LHCN-M2 (cell line): Measurements from ENCODE around the gene IFNA1. TPM values are rescaled to one million over a fixed set of nuclear protein-coding genes. Genes with fewer than 3 reads are reported as not detected.
"Not testable (repeated sequence)": the region's sequence is repeated elsewhere in the genome, so short reads cannot be mapped to it uniquely, and the experiment has no call there.

ENCODE experiments used
- DNase-seq: peaks from one replicate; pipeline ENCODE4 v3.0.0-alpha.2; 2012; ENCODE audit warnings: low read depth
- polyA plus RNA-seq: library from polyadenylated mRNA; unstranded; fragments of >200 nt; gene quantifications from one replicate; pipeline ENCODE4 v1.2.1, GENCODE V29; 2012; ENCODE audit warnings: missing spikeins
- total RNA-seq: library from RNA; depleted of rRNA; stranded (reverse); fragments of >200 nt; gene quantifications from 2 replicates; pipeline ENCODE4 v1.2.3, GENCODE V29; 2014; rRNA removed

Gene IFNA1
- not detected in 2 replicates for total RNA-seq
- not detected for polyA plus RNA-seq

DNA sequence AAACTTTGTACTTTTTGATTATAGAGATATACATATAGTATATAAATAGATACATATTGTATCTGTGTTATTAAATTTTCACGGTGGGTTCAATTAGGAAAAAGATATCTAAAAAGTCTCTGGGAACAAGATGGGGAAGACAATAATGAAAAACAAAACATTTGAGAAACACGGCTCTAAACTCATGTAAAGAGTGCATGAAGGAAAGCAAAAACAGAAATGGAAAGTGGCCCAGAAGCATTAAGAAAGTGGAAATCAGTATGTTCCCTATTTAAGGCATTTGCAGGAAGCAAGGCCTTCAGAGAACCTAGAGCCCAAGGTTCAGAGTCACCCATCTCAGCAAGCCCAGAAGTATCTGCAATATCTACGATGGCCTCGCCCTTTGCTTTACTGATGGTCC is at the start of gene IFNA1:
Gene IFNA1 (plus strand): TSS at position 301 of the 400 bp plus-strand sequence. CDS start 69 bp downstream, at position 370.
- DNase-seq, result no peak

DNA sequence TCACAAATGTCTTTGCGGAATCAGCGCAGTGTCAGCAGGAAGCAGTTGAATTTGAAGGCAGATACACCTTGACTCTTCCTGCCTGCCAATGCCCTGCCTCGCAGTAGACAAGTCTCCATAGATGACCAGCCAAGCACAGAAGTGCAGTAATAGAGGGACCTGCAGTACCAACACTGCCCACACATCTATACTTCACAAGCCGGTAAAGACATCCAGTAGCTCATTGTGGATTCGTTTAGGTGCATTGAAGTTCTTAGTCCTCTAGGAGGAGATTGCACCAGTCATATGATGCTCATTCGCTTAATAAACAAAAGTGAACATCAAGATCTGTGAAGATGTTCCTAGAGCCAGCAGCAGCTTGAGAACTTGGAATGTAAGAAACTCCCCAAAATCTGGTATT is 48.0 kb upstream of the IFNA1 start:
- peak; percentile 40 for DNase-seq

DNA sequence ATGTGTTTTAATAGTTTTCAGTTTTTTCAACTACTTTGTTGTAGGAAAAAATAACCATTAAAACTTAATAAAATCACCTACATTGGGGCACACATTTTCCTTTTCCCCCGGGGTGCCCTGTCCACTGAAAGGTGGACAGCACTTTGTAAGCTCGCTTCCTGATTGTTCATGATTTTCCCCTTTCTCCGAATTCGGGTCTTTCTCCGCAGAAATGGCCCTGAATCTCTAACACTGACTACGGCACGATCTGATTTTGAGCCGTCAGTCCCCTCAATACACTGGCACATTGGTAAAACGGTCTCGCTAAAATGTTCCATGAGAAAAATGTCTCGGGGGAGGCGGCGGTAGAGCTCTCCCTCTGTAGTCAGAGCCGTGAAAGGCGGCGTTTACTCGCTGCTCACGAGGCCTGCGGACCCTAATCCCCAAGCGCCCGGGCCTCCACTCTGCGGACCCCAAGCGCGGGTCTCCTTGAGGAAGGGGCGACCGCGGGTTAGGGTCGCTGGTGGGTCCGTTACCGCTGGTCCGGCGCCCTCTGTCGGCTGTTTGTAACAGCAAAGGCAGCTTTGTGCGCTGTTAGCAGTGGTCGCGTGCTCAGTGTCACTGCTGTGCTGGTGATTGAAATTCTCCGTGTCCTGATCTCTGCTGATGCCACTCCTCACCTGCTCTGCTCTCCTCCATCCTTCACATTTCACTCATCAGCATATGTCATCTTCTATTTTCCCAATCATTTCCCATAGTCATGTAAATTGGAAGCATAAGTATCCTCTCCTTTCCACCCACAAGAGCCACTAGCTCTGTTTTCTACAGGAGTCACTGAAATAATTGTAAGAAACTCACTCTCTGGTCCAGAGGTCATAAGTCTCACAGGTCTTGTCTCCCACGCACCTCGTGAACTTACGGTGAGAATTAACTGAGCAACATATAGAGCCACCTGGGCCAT is 44.2 kb upstream of the IFNA1 start:
- peak; percentile 13 for DNase-seq

DNA sequence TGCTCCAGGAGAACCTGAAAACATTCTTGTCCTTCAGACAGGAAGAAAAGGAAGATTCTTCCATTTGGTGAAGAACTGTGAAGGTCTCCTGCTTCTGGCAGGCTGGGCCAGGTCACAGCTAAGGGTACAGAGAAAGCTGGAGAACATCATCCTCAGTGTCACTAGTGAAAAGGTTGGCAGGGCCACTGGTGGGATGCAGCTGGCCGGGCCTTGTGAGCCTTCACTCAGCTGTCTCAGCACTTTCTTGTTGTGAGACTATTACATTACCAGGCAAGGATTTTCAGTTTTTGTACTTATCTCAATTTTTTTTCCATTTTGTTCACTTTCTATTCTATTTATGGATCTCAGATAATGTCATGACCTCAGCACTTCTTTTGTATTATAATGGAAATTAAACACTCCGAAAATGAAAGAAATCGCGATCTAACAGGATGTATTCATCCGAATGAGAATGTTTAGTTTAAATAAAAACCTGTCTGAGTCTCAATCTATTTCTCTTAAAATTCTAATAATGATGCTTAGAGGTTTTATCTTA is 41.2 kb upstream of the IFNA1 start:
- DNase-seq, result no peak

DNA sequence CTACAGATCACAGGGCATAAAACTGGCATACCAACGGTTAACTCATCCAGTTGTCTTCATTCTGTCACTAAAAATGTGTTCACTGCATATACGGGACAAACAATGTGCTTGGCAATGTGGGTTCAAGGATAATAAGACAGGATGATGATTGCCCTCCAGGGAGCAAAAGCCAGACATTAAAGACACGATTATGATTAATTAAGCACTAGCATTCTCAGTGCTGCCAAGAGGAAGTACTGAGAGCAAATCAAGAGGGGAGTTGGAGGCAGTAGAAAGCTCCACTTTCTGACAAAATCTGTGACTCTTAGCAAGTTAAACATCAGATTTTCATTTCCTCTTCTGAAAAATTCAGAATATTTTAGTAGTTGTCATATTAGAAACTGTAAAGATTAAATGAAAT is 40.3 kb upstream of the IFNA1 start:
- DNase-seq, result no peak

DNA sequence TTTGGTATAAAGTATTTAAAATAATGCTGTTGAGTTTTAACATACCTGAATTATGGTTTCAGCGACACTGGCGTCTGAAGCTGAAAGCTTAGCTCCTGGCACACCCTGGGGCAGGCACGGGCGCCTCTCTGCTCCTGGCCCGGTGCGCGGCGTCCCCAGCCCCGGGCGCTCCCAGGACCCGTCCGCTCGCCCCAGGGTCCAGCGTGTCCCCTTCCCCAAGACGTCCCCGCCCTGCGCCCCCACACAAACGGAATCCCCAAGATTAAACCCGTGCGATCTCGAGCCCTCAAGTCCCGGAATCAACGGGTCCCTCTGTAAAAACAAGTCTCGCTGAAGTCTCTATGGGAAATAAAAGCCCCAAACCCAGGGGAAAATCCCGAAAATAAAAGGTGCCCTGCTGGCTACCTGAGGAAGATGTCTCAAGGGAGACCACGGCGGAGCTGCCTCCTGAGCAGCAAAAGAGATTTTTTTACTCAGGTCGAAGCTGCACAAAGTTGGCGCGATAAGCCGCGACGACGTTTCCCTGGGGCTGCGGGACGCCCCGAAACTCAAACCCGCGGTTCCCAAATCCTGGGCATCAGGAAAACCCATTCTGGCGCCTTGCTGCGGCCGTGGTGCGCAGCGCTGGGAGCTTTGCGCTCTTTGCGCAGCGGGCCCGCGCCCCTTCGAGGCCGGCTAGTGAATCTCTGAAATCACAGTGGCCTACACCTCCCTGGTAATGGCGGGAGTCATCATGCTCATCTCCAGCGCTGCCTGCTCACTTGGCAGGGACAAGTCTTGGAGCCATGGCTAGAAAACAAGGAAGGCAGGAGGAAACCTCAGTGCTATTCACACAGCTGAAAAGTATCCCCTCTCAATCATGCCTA is 37.6 kb upstream of the IFNA1 start:
- no peak for DNase-seq

DNA sequence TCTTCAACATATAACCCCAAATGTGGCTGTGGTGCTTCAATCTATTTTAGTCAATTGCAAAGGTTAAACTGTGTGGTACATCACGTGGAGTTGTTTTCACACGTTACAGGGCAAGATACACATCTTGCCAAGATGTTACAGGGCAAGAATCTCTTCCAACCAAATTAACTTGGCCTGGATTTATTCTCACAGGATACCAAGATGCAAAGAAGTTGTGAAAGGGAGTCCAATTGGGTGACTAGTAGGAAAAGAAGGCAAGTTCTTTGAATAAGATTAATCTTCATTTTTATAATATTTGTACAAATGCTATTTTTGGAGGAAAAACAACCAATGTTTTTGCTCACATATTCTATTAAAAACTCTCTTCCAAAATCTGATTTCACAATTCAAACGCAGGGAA is 36.1 kb upstream of the IFNA1 start:
- no peak for DNase-seq

DNA sequence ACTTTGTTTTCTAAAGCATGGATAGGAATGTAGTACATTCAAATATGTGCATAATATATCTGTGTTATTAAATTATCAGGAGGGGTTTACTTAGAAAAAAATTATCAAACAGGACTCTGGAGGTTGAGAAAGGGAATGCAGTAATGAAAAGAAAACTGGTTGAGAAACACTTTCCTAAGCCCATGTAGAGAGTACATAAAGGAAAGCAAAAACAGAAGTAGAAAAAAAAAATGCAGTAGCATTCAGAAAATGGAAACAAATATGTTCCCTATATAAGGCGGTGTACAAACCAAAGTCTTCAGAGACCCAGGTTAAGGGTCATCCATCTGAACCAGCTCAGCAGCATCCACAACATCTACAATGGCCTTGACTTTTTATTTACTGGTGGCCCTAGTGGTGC is 31.4 kb upstream of the IFNA1 start, which contains the start of gene IFNA8:
Gene IFNA8 (plus strand): TSS at position 301 of the 400 bp plus-strand sequence. CDS start 60 bp downstream, at position 361.
- DNase-seq, result no peak

DNA sequence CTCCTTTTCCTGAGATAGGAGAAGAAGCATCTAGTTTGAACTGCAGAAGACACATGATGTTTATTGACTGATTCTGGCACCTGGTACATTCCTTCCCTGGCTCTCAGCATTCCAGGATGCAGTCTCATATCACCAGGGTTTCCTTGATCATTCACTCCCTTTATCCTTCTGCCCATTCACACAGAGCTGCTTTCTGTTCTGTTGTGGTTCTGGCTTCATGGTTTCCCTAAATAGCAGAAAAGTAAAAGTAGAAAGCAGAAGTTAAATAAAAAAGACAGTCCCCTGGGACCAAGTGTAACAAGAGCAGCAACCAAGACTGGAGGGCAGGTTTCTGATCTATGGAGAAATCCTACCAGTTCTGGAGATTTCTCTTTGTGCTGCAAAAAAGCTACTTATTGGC is 28.1 kb upstream of the IFNA1 start:
- peak; percentile 35 for DNase-seq

DNA sequence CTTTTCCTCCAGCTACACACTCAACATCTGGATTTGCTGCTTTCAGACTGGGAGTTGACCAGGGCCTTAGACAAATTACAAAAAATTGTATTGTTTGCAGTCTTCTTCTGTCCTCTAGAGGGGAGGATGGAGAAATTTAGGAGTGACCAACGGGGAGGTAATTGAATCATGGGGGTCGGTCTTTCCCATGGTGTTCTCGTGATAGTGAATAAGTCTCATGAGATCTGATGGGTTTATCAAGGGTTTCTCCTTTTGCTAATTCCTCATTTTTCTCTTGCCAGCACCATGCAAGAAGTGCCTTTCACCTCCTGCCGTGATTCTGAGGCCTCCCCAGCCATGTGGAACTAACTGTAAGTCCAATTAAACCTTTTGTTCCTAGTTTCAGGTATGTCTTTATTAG is 27.1 kb upstream of the IFNA1 start:
- no peak for DNase-seq

DNA sequence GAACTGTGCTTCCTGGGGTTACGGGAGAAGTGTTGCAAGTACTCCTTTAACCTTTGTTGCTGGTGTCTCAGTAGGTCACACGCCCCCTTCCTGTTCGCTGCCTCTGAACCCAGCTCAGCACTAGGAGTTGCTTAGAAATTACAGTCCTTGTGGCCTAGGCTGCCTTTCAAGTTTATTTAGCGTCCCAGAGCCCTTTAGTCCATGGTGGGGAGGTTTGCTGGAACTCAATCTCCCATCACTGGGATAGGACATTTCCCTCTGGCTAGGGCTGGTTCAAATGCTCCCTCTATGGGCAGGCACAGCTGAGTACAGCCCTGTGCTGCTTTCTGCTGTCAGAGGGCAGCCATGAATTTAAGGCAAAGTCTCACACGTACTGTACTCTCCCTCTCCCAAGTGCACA is 26.6 kb upstream of the IFNA1 start:
- no peak for DNase-seq

DNA sequence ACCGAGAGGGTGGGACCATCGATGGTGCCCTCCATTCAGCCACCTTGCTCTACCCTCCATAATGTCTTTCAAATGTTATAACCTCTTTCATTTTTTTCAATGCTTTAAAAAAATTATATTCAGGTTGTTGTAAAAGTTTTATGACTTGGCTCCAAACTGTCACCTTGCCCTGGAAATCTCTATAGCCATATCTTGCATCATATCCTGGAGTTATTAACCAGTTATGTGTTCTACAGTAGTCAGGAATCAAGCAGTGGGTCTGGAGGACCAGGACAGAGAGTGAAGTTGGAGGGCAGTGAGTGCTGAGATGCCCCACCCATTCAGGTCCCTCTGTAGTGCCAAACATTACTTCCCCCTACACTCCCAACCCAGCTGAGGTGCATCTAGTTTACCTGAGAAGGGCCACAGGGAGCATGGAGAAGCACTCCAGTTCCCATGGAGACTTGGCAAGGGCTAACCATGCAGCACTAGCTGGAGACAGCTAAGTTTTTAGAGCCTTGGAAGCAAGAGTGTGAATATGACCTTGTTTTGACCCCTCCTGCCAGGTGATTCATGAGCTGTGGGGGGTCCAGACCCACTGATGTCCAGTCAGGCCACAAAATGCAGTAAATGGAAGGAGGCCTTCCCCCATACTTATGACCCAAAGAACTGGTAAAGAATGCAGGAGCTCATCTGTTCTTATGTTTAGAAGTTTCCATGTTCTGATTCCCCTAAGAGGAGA is 25.9 kb upstream of the IFNA1 start:
- DNase-seq, result no peak

DNA sequence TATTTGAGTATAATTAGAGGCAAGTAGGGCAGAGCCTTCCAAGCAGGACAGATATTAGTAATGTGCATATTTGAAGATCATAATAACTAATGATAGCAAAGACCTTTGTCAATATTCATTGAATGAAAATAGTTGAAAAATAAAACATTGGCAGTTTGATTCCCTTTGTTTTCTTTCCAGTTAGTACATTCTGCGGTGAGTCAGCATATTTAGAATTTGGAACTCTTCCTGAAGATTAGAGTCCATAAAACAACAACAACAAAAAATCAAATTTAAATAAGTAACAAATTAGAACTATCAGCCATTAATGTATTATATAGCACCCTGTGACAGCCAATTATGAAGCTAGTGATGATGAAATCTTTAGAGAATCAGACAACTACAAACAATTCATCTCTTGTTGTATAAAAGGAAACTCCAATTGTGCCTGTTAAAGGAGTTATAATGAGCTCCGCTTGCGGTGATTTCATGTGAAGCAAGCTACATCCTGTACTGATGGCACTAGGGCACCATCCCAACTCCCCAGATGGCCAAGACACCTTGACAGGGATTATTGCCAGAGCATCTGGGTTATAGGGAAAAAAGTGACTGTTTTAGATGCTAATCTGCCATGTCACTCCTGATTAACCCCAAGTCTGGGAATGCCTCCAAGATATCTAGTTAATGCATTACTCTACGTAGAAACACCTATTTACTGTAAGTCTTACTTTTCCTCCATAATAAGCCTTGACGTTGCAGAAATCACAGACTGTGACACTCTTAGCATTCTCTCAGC is 24.6 kb upstream of the IFNA1 start:
- no peak for DNase-seq

DNA sequence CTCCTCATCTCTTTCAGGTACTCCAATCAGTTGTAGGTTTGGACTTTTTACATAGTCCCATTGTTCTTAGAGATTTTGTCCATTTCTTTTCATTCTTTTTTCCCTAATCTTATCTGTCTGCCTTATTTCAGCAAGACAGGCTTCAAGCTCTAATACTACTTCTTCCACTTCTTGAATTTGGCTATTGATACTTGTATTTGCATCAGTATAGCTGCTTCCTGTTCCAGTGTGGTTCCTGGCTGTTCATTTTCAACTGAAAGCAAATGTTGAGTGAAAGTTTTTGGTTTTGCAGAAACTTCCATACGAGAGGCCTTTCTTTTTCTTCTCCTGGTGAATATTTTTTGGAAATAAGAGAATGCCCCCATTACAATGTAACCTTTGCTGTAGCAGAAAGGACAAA is 12.0 kb upstream of the IFNA1 start:
- DNase-seq, result no peak

DNA sequence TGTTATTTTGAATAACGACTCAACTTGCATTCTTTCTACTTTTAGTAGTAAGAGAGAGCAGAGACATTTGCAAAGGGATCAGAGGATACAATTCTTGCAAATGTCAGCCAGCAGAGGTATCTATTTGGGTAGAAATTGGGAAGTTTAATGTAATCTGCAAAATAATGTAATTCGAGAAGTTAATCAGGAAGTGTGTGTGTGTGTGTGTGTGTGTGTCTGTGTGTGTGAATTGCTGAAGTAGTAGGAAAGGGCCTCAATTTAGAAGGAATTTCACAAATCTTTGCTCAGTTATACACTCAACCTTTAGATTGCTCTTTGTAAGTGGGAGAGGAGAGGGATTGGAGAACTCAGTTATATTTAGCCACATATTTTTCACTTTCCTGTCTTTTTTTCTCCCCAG is 11.0 kb upstream of the IFNA1 start:
- DNase-seq, result no peak

DNA sequence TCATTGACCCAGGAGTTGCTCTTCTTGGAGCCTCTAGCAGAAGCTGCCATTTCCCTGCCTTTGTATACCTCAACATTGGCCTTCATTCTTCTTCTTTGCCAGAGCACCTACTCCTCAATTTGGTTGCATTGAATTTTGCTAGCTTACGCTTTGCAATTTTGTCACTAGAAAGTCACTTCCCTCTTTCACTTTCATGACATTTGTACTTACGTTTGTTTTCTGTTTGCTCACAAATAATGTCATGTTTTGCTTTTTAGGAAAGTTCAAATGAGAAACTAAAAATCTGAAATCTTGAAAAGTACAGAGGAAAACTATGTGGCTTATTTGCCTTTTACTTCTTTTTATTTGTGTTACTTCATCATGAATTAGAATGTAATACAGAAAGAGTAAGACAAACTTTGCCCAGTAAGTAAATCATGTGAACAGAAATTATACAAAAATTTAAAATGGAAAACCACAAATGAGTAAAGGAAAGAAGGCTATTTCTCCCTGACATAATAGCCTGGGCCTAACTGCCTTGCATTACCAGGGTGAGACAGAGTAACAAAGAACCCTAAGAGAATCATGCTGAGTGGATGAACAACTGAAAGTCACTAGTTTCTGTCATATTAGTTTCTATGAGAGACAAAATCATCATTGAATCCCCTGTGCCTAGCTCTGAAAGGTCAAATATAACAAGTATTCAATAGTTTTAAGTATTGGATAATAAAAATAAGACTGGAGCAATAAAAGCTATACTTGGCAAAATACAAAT is 7.4 kb upstream of the IFNA1 start:
- DNase-seq, result no peak

DNA sequence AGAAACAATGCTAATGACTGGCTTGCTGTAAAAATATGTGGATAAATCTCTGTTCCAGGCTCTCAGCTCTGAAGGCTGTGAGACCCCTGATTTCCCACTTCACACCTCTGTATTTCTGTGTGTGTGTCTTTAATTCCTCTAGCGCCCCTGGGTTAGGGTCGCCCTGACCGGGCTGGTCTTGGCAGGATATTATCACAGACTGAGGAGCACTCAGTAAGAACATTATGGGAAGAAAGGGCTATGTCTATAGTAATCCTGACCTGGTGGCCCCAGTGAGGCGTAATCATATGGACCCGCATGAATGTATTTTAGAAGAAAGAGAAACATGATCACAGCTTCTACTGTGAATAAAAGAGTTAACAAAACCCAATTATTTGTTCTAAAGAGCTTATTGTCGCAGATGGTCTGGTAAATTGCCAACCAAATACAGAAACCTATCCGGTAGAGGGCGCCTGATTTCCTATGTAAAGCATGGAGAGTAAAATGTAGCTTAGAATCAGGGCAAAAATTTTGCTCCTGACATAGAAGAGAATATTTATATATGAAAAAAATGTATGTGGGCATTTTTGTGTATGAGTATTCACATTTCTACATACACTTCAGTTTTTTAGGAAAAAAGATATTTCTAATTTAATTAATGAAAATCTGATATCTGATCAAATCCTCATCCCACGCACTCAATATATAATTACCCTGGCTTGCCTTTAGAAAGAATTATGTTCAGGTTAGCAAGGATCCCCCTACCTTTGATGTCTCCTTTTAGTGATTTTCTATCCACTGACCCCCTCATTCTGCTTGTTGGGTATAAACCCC is 5.8 kb upstream of the IFNA1 start:
- peak; percentile 68 for DNase-seq

DNA sequence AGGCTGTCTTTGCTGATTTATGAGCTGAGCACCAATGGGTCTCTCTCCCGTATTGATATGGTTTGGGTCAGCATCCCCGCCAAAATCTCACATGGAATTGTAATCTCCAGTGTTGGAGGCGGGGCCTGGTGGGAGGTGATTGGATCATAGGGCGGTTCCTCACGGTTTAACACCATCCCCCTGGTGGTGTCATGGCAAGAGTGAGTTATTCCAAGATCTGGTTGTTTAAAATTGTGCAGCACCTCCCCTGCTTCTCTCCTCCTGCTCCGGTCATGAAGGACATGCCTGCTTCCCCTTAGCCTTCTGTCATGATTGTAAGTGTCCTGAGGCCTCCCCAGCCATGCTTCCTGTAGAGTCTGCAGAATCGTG is 5.2 kb upstream of the IFNA1 start:
- not testable (repeated sequence) for DNase-seq
